Activated CD8-positive, alpha-beta T cell treated with anti-CD3 and anti-CD28 coated beads, Interleukin-2, amount 10 ng/mL, durations not matched to agents 7 days and 5 days (primary cell): ENCODE measurements around the gene POLR1D. TPM values are rescaled to one million over a fixed set of nuclear protein-coding genes. Genes with fewer than 3 reads are reported as not detected.

ENCODE experiments used
- ATAC-seq: fragments of 150-1000 bp; cut with Tn5 transposase; one replicate; pipeline ENCODE4 v1.10.0; 2021; ENCODE audit warnings: moderate library complexity
- CTCF ChIA-PET: fragments of 350-600 bp; sonication (Branson Sonifier 250); formaldehyde crosslinking; loops from one replicate; lab custom pipeline; 2021; ENCODE audit warnings: antibody characterized with exemption; lab: Charles Lee
- POLR2A ChIA-PET: fragments of 350-600 bp; sonication (Branson Sonifier 250); formaldehyde crosslinking; loops from one replicate; lab custom pipeline; 2021; ENCODE audit warnings: antibody characterized with exemption; lab: Charles Lee
- DNase-seq: peaks from one replicate; pipeline ENCODE4 v3.0.0-alpha.2; 2020
- H3K27ac Mint-ChIP-seq: one replicate; pipeline ENCODE4 v1.8.0; 2021; ENCODE audit warnings: mild to moderate bottlenecking, mixed read lengths
- H3K27me3 Mint-ChIP-seq: one replicate; pipeline ENCODE4 v1.8.0; 2021; ENCODE audit warnings: low read depth, mixed read lengths
- H3K36me3 Mint-ChIP-seq: one replicate; pipeline ENCODE4 v1.8.0; 2021; ENCODE audit warnings: low read depth, mixed read lengths
- H3K4me1 Mint-ChIP-seq: one replicate; pipeline ENCODE4 v1.8.0; 2021; ENCODE audit warnings: low read depth, mixed read lengths
- H3K4me3 Mint-ChIP-seq: one replicate; pipeline ENCODE4 v1.8.0; 2021; ENCODE audit warnings: mild to moderate bottlenecking, mixed read lengths
- H3K9me3 Mint-ChIP-seq: one replicate; pipeline ENCODE4 v1.8.0; 2022; ENCODE audit warnings: mixed read lengths; ENCODE audit not compliant: insufficient read depth
- total RNA-seq, 2 experiments: library from RNA; stranded (reverse); gene quantifications; one replicate each; pipeline ENCODE4 v1.2.3, GENCODE V29; 2021

Gene POLR1D
- total RNA-seq, 2 experiments from 2014 or later: 140 to 142 TPM

DNA sequence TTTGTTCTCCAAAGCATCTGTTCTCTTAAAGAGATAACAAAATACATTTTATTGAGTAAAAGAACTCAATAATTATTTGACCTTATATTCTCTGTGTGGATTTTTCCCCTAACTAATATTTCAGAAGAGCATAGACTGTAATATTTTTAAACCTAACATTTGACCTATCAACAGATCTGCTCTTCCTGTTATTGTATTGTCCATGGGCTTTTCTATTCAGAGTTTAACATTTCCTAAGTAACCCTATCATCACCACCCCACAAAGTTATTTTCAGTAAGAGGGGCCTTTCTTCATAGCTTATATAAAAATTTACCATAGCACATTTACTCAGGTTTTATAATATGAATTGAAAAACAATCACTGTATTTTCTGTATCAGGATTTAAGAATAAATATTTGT lies 17.5 kb downstream of the POLR1D start:
- DNase-seq (no peak), ATAC-seq (no peak)
- ChIA-PET POLR2A (no interaction called here), CTCF (interaction anchor here (0.7 to 1.1 kb wide), 3 partner anchors 9 to 187 kb away, joined by 3 read pairs; no protein-coding TSS in a partner anchor)
- H3K27ac Mint-ChIP-seq: no peak overlapping the region
- no peak overlapping the region for H3K4me3 Mint-ChIP-seq
- peaks cover 11% of the 10 kb centered on the region for H3K36me3 Mint-ChIP-seq
- no peaks in the 10 kb centered on the region for H3K9me3 Mint-ChIP-seq
- no peaks in the 10 kb centered on the region for H3K27me3 Mint-ChIP-seq
- peaks cover 24% of the 10 kb centered on the region for H3K4me1 Mint-ChIP-seq

DNA sequence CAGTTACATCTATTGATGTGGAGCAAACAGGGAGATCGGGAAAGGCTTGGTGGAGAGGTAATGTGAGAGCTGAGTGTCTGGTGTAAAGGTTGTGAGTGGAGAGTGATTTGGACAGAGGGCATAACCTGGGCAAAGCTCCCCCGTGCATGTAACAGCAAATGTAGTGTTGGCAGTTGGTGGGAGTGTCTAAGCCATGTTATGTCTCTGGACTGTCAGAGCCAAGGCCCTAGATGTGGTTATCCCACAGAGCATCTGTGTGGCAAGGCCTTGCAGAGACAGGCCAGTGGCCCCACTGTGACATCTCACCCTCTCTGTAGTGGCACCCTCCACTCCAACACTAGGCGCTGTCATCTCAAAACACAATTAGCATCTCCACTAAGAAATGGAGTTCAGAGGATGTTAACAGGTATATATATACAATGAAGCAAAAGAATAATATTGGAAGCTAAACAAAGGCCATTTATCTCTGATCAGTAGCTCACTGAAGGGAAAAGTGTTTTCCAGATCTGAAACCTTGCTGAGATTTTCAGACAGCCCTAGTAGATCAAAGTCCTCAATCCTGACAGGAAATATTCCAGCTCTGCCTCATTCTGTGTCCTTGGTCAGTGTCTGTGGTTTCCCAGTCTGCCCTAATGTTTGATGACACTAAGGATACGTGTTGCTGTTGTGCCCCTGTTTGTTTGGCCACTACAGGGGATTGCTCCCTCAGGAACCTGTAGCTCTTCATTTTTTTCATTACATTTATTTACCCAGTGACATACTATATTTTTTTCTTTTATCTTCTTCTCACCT lies 20.2 kb downstream of the POLR1D start:
- no peaks in the 10 kb centered on the region for H3K9me3 Mint-ChIP-seq
- ChIA-PET CTCF (interaction anchor here (1.1 to 2.3 kb wide), 6 partner anchors 8 to 656 kb away, joined by 3 to 5 read pairs (median 3); no protein-coding TSS in a partner anchor), POLR2A (no interaction called here)
- ATAC-seq (no peak), DNase-seq (no peak)
- no peak overlapping the region for H3K4me3 Mint-ChIP-seq
- no peak overlapping the region for H3K27ac Mint-ChIP-seq
- H3K36me3 Mint-ChIP-seq: peaks cover 30% of the 10 kb centered on the region
- H3K4me1 Mint-ChIP-seq: peaks cover 15% of the 10 kb centered on the region
- no peaks in the 10 kb centered on the region for H3K27me3 Mint-ChIP-seq

DNA sequence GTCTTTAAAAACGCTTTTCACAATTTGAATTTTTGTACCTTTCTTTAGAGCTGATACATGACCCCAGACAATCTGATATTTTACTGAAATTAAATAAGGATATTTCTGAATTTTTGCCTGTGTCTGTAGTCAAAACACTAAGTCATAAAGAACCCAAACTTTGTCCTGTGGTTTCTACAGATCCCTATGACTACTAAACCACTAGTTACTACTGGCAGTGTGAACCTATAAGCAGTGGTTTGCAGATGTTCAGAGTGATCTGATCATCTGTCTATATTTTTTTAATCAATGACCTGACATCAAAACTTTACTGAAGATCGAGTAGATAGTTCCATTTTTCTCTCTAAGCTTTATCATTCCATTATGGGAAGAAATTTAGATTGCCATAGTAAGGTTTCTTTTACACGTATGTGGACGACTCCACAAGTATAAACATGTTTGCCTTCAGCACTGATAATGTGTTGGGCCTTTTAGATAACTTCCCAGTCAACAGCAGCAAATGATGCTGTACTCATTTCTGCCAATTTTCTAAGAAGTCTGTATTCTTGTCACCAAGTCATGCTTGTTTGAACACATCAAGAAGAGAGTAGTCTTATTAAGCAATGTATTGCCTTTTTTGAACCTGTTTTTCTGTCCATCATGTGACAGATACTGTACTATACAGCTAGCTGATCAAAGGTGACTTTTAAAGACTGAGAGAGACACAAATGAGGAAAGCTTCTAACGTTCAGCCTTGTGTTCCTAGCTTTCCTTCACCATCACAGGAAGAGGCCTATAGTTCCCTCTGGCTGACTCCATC lies 21.8 kb downstream of the POLR1D start:
- Mint-ChIP-seq H3K9me3 (no peaks in the 10 kb centered on the region), H3K36me3 (peaks cover 29% of the 10 kb centered on the region), H3K27me3 (no peaks in the 10 kb centered on the region), H3K27ac (no peak overlapping the region), H3K4me3 (no peak overlapping the region), H3K4me1 (peaks cover 8% of the 10 kb centered on the region)
- DNase-seq: no peak
- no peak for ATAC-seq
- ChIA-PET CTCF (interaction anchor here (1.1 to 2.3 kb wide), 4 partner anchors 10 to 282 kb away, joined by 3 to 5 read pairs (median 3); no protein-coding TSS in a partner anchor), POLR2A (no interaction called here)

DNA sequence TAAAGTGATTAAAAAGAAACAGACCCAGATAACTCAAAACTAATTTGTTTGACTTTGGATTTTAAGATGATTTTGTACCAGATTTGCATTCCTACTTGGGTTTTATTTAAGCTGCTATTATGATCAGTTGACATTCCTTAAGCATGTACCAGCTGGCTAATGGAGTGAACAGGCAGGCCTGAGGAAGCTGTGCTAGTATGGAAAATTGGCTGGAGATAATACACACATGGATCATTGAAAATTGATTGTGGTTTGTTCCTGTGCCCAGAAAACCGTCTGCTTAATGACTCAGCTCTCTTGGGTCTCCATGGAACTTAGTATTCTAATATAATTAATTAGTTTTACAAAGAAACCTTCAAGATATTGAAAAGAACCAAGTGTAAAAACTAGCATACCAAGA lies 22.6 kb downstream of the POLR1D start:
- no peak overlapping the region for H3K4me3 Mint-ChIP-seq
- H3K4me1 Mint-ChIP-seq: peaks cover 8% of the 10 kb centered on the region
- no peaks in the 10 kb centered on the region for H3K9me3 Mint-ChIP-seq
- no peaks in the 10 kb centered on the region for H3K27me3 Mint-ChIP-seq
- H3K36me3 Mint-ChIP-seq: peaks cover 34% of the 10 kb centered on the region
- DNase-seq: no peak
- ATAC-seq: no peak
- H3K27ac Mint-ChIP-seq: no peak overlapping the region
- ChIA-PET POLR2A (no interaction called here), CTCF (interaction anchor here (2.3 kb wide), 1 partner anchor 25 kb away, joined by 5 read pairs; no protein-coding TSS in a partner anchor)

DNA sequence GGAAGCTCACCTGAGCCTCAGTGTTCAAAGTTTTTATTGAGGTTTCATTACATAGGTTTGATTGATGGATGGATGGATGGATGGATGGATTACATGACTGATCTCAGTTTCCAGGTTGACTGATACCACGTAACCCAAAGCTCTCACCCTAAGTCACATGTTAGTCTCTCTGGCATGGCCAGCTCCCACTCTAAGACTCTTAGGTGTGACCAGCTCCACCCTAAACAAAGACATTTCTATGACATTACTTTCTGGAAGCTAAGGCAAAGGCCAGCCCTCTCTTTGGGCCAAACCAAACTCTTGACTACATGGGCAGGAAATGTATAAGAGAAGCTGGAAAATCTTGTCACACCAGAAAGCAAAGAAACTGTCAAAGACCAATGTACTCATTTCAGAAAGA lies 28.6 kb downstream of the POLR1D start:
- DNase-seq (no peak), ATAC-seq (no peak)
- Mint-ChIP-seq H3K27ac (no peak overlapping the region), H3K4me3 (no peak overlapping the region), H3K9me3 (peaks cover 15% of the 10 kb centered on the region), H3K4me1 (no peaks in the 10 kb centered on the region), H3K36me3 (peaks cover 58% of the 10 kb centered on the region), H3K27me3 (no peaks in the 10 kb centered on the region)
- ChIA-PET CTCF (interaction anchor here (1.0 kb wide), 2 partner anchors 11 to 117 kb away, joined by 3 read pairs; no protein-coding TSS in a partner anchor), POLR2A (no interaction called here)

DNA sequence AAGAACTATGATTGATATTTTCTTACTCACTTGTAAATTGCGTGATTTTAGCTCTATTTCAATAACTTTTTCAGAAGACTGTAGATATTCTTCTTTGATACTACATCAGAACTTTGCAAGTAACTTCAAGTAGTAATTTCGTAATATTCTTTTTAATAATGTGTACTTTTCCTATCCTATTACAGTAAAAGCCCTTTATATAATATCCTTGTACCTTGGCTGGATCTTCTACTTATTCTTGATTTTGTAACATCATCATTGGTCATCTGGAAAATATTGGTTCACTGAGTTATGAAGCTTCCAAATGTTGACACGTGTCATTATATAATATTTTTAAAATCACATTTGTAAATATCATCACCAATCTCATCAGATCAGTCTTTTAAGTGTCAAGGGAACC lies 32.4 kb downstream of the POLR1D start:
- H3K4me1 Mint-ChIP-seq: no peaks in the 10 kb centered on the region
- ATAC-seq (no peak), DNase-seq (no peak)
- H3K4me3 Mint-ChIP-seq: no peak overlapping the region
- H3K36me3 Mint-ChIP-seq: peaks cover 41% of the 10 kb centered on the region
- ChIA-PET CTCF (interaction anchor here (1.1 kb wide), 2 partner anchors 11 to 99 kb away, joined by 3 read pairs; no protein-coding TSS in a partner anchor), POLR2A (no interaction called here)
- H3K9me3 Mint-ChIP-seq: peaks cover 15% of the 10 kb centered on the region
- no peak overlapping the region for H3K27ac Mint-ChIP-seq
- no peaks in the 10 kb centered on the region for H3K27me3 Mint-ChIP-seq

DNA sequence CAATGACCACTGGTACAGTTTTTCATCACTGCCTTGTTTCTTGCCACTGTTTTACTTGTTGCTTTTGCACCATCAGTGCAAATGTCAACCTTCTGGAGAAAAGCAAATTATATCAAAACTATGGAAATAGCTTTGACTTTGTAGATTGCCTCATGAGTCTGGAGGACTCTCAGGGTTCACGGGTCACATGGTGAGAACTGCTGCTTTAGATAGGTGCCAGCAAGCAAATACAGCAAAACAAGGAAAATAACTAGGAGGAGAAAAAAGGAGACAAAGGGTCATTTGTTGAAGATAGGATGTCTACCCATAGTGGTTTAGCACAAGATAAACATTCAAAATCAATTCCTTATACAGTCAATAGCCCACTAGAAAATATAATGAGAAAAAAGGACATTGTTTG lies 33.1 kb downstream of the POLR1D start:
- peaks cover 35% of the 10 kb centered on the region for H3K36me3 Mint-ChIP-seq
- H3K4me3 Mint-ChIP-seq: no peak overlapping the region
- DNase-seq (no peak), ATAC-seq (no peak)
- H3K27me3 Mint-ChIP-seq: no peaks in the 10 kb centered on the region
- CTCF ChIA-PET: interaction anchor here (1.1 kb wide), 1 partner anchor 100 kb away, joined by 3 read pairs; no protein-coding TSS in a partner anchor
- H3K9me3 Mint-ChIP-seq: peaks cover 11% of the 10 kb centered on the region
- no peaks in the 10 kb centered on the region for H3K4me1 Mint-ChIP-seq
- POLR2A ChIA-PET: no interaction called here
- no peak overlapping the region for H3K27ac Mint-ChIP-seq

DNA sequence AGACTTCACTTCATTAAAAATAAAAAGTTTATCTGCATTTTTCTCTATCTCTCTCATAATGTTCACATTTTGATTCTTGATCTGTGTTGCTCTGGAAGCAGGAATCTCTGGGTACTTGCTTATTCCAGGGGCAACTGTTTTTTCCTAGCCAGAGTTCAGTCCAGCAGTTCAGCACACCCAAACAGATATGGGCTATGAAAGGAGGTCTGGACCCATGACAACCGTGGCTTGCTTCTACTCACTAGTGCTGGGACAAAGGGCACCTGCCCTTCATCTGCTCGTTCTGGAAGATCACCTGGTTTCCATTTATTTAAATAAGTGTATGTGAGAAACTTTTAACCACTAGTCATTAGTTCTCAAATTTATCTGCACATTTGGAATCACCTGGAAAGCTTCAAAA lies 36.0 kb downstream of the POLR1D start:
- ATAC-seq: no peak

DNA sequence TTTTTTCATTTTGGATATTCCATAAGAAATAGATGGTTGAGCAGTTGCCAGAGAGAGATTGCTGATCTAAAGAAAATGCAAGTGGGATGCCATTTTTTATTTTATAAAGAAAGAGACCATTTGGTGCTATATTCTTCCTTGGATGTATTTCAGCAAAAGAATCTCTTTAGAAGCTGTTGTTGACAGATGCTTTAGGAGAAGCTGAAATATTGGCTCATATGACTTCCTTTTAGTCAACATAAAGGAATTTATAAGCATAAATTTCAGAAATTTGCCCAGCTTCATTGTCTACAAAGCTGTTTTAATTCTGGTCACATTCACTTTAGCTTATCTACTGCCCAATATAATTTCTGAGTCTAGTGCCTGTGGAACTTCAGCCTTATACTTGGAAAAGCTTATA lies 36.9 kb downstream of the POLR1D start:
- Mint-ChIP-seq H3K4me1 (no peaks in the 10 kb centered on the region), H3K4me3 (no peak overlapping the region), H3K9me3 (no peaks in the 10 kb centered on the region), H3K36me3 (peaks cover 9% of the 10 kb centered on the region), H3K27me3 (no peaks in the 10 kb centered on the region), H3K27ac (no peak overlapping the region)
- no peak for DNase-seq
- CTCF ChIA-PET: no interaction called here
- POLR2A ChIA-PET: no interaction called here
- no peak for ATAC-seq

More for the DNA sequence above, 36.0 kb downstream of the POLR1D start:
- CTCF ChIA-PET: no interaction called here
- Mint-ChIP-seq H3K4me1 (no peaks in the 10 kb centered on the region), H3K36me3 (peaks cover 15% of the 10 kb centered on the region), H3K27me3 (no peaks in the 10 kb centered on the region), H3K4me3 (no peak overlapping the region), H3K9me3 (no peaks in the 10 kb centered on the region), H3K27ac (no peak overlapping the region)
- POLR2A ChIA-PET: no interaction called here
- DNase-seq: no peak

DNA sequence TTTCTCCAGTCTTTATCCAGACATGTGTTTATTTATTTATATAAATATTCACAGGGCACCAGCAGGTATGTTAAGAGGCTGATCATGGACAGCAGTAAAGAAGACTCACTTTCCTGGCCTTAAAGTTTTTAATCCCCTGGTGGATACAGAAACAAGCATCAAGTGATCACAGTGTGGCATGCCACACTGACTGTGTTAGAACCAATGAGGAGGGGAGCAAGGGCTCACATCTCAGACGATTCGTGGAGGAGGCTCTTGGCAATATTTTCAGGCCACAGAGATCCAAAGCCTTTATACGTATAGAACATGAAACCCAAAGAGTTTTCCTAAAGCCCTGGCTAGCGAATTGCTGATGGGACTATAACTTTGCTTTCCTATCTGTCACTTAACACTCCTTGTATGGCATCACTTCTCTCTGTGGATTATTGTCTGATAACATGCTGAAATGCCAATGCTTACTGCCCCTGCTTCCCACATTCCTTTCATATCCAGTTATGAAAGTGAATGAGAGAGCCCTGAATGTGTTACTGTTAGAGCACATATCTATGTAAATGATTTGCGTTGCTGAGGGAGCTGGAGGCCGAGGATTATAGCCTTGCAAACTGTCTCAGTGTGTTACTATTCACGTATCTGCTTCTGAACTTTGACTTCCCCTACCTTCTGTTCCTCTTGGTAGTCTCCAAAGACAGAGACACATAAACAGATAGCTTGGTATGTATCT lies 37.6 kb downstream of the POLR1D start:
- no peak overlapping the region for H3K4me3 Mint-ChIP-seq
- DNase-seq: no peak
- H3K9me3 Mint-ChIP-seq: no peaks in the 10 kb centered on the region
- H3K4me1 Mint-ChIP-seq: no peaks in the 10 kb centered on the region
- no peaks in the 10 kb centered on the region for H3K27me3 Mint-ChIP-seq
- CTCF ChIA-PET: no interaction called here
- ATAC-seq: no peak
- H3K27ac Mint-ChIP-seq: no peak overlapping the region
- H3K36me3 Mint-ChIP-seq: peaks cover 7% of the 10 kb centered on the region
- POLR2A ChIA-PET: no interaction called here

DNA sequence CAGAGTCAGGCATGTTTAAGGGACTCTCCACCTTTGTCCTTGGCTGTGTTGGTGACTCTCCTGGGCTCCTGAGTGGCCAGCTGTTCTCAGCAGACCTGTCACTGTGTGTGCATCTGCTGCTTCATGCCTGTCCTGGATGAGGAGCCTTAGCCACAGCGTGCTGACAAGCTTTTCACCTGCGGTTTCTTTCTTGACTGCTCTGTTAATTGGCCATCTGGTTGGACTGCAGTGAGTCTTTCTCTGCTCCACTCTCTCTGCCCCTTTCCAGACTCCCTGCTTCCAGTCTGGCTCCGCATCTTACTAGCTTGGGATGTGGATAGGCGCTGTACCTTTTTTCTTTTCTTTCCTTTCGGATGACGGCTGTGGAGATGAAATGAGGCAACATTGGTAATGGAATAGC lies 38.8 kb downstream of the POLR1D start:
- POLR2A ChIA-PET: no interaction called here
- H3K27me3 Mint-ChIP-seq: no peaks in the 10 kb centered on the region
- ATAC-seq (no peak), DNase-seq (no peak)
- H3K9me3 Mint-ChIP-seq: no peaks in the 10 kb centered on the region
- peaks cover 9% of the 10 kb centered on the region for H3K36me3 Mint-ChIP-seq
- H3K4me1 Mint-ChIP-seq: no peaks in the 10 kb centered on the region
- no peak overlapping the region for H3K27ac Mint-ChIP-seq
- no peak overlapping the region for H3K4me3 Mint-ChIP-seq
- CTCF ChIA-PET: no interaction called here
